ENCODE results near the gene EZR. TPM values are rescaled to one million over a fixed set of nuclear protein-coding genes. Genes with fewer than 3 reads are reported as not detected.

The EZR gene
- total RNA-seq, 2 experiments from 2014 or later, result 268 to 415 TPM

GRCh38 chr6:158856261-158856660 lies 37.1 kb upstream of the EZR start:
- CTCF ChIA-PET (ENCODE audit: unreplicated experiment), result no interaction called here
- Histone ChIP-seq H3K4me1 (ENCODE audit: insufficient read depth, low read length, poor library complexity, severe bottlenecking) (peaks cover 60% of the 10 kb centered on the region), H4K20me1 (ENCODE audit: insufficient read depth, low read length) (no peaks in the 10 kb centered on the region), H2AFZ (ENCODE audit: low read length) (peak overlapping the region; percentile 68; the same call in 1 of the 2 replicates), H3K9me3 (ENCODE audit: low read length) (no peaks in the 10 kb centered on the region), H3K4me2 (ENCODE audit: low read length) (peak overlapping the region; percentile 30), H3K4me3 (ENCODE audit: low read depth, low read length, poor library complexity, severe bottlenecking) (no peak overlapping the region), H3K9me2 (ENCODE audit: insufficient read depth, low read length) (no peaks in the 10 kb centered on the region), H3K36me3 (ENCODE audit: insufficient read depth, low read length) (no peaks in the 10 kb centered on the region), H3K79me2 (ENCODE audit: insufficient read depth, low read depth, low read length) (no peaks in the 10 kb centered on the region), H3K27ac (ENCODE audit: low read depth, low read length, poor library complexity, severe bottlenecking) (peak overlapping the region; percentile 74)
- BruUV-seq (replicated peaks), result no TSS peak
- POLR2A ChIA-PET, result interaction anchor here (0.6 kb wide), 1 partner anchor 10 kb away, joined by 5 read pairs; no protein-coding TSS in a partner anchor
- no peak for DNase-seq (ENCODE audit: low spot score)
- TF ChIP-seq, protein P1, sequence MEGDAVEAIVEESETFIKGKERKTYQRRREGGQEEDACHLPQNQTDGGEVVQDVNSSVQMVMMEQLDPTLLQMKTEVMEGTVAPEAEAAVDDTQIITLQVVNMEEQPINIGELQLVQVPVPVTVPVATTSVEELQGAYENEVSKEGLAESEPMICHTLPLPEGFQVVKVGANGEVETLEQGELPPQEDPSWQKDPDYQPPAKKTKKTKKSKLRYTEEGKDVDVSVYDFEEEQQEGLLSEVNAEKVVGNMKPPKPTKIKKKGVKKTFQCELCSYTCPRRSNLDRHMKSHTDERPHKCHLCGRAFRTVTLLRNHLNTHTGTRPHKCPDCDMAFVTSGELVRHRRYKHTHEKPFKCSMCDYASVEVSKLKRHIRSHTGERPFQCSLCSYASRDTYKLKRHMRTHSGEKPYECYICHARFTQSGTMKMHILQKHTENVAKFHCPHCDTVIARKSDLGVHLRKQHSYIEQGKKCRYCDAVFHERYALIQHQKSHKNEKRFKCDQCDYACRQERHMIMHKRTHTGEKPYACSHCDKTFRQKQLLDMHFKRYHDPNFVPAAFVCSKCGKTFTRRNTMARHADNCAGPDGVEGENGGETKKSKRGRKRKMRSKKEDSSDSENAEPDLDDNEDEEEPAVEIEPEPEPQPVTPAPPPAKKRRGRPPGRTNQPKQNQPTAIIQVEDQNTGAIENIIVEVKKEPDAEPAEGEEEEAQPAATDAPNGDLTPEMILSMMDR (conservative IDR thresholded peaks at IDR 0.05; ENCODE audit: low read length), result no peak
- TF ChIP-seq EZH2phosphoT487 (IDR thresholded peaks at IDR 0.05; ENCODE audit: borderline replicate concordance, low read depth, low read length), result no peak
- intact Hi-C loops (cut with micrococcal nuclease; ENCODE audit: unreplicated experiment), result no loop called here

DNA sequence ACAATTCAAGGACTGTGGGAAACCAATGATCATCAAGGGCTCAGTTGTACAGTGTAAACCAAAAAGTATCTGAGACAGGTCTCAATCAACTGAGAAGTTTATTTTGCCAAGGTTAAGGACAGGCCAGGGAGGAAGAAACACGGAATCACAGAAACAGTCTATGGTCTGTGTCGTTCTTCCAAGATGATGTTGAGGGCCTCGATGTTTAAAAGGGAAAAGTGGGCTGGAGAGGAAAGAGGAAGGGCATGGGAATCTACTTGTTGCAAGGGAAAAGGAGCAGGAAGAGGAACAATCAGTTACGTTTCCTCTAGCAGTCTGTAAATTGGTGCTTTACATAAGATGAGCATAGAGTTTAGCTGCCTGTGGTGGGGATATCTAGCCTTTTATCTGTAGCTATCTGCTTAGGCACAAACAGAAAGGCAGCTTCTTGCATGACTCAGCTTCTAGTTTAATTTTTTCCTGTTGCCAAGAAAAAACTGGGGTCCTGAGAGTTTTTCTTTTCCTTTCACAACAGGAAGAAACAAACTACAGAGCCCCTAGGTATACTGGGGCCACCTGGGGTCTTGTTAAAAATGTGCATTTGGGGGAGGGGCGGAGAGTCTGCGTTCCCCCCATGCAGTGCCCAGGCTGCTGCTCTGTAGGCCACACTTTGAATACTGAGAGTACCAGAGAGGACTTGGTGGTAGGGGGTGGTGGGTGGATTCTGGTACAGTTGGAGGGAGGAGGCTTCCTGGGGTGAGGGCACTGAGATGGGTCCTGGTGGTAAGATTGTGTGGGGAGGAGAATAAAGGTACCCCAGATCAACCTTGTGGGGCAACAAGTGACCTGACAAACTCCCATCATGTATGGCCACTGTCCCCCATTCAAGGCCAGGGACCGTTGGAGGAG lies 35.3 kb upstream of the EZR start:
- H3K9me2 ChIP-seq (ENCODE audit: insufficient read depth, low read length), result no peaks in the 10 kb centered on the region
- DNase-seq (ENCODE audit: low spot score), result peak; percentile 60
- no peaks in the 10 kb centered on the region for H3K9me3 ChIP-seq (ENCODE audit: low read length)
- no TSS peak for BruUV-seq (replicated peaks)
- CTCF ChIA-PET (ENCODE audit: unreplicated experiment), result interaction anchor here (0.5 to 0.6 kb wide), 3 partner anchors 35 to 111 kb away, joined by 3 read pairs; partner anchors contain the start of gene EZR
- intact Hi-C loops (cut with micrococcal nuclease; ENCODE audit: unreplicated experiment), result no loop called here
- peak overlapping the region; percentile 73; the same call in 1 of the 2 replicates for H2AFZ ChIP-seq (ENCODE audit: low read length)
- H4K20me1 ChIP-seq (ENCODE audit: insufficient read depth, low read length), result no peaks in the 10 kb centered on the region
- no peaks in the 10 kb centered on the region for H3K36me3 ChIP-seq (ENCODE audit: insufficient read depth, low read length)
- TF ChIP-seq, protein P1 (conservative IDR thresholded peaks at IDR 0.05; ENCODE audit: low read length), result no peak
- H3K27ac ChIP-seq (ENCODE audit: low read depth, low read length, poor library complexity, severe bottlenecking), result peak overlapping the region; percentile 74
- POLR2A ChIA-PET, result interaction anchor here (0.6 to 5.4 kb wide), 13 partner anchors 9 to 666 kb away, joined by 3 to 60 read pairs (median 5); no protein-coding TSS in a partner anchor
- H3K4me1 ChIP-seq (ENCODE audit: insufficient read depth, low read length, poor library complexity, severe bottlenecking), result peaks cover 77% of the 10 kb centered on the region
- H3K4me3 ChIP-seq (ENCODE audit: low read depth, low read length, poor library complexity, severe bottlenecking), result peak overlapping the region; percentile 55
- H3K79me2 ChIP-seq (ENCODE audit: insufficient read depth, low read depth, low read length), result no peaks in the 10 kb centered on the region
- H3K4me2 ChIP-seq (ENCODE audit: low read length), result peak overlapping the region; percentile 75

DNA sequence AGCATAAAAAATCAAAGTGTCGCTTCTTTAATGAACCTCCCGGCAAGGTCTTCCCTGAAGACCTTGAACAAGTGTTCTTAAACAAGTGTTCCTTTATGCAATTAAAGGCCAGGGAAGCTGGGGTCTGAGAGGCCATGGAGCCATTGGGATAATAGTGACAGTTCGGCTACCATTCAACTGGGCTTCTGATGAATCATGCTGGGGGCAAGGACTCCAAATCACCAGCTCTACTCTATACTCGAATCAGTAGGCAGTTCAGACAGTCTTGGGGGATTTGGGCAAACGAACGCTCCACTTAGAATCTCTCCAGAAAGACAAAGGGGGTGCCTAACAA lies 34.7 kb upstream of the EZR start:
- H3K4me3 ChIP-seq (ENCODE audit: low read depth, low read length, poor library complexity, severe bottlenecking), result peak overlapping the region; percentile 55
- peak overlapping the region; percentile 75 for H3K4me2 ChIP-seq (ENCODE audit: low read length)
- ChIA-PET POLR2A (interaction anchor here (0.7 to 5.4 kb wide), 12 partner anchors 9 to 665 kb away, joined by 3 to 60 read pairs (median 5); no protein-coding TSS in a partner anchor), CTCF (ENCODE audit: unreplicated experiment) (no interaction called here)
- TF ChIP-seq, protein P1 (conservative IDR thresholded peaks at IDR 0.05; ENCODE audit: low read length), result no peak
- TF ChIP-seq EZH2phosphoT487 (IDR thresholded peaks at IDR 0.05; ENCODE audit: borderline replicate concordance, low read depth, low read length), result no peak
- no peaks in the 10 kb centered on the region for H3K9me3 ChIP-seq (ENCODE audit: low read length)
- H3K9me2 ChIP-seq (ENCODE audit: insufficient read depth, low read length), result no peaks in the 10 kb centered on the region
- TSS peak; percentile 93 for BruUV-seq (replicated peaks)
- H2AFZ ChIP-seq (ENCODE audit: low read length), result peak overlapping the region; percentile 73
- H3K79me2 ChIP-seq (ENCODE audit: insufficient read depth, low read depth, low read length), result no peaks in the 10 kb centered on the region
- H3K4me1 ChIP-seq (ENCODE audit: insufficient read depth, low read length, poor library complexity, severe bottlenecking), result peaks cover 78% of the 10 kb centered on the region
- intact Hi-C loops (cut with micrococcal nuclease; ENCODE audit: unreplicated experiment), result loop anchor here (2.0 kb wide), 1 partner anchor 27 kb away; no protein-coding TSS in a partner anchor
- peak overlapping the region; percentile 74 for H3K27ac ChIP-seq (ENCODE audit: low read depth, low read length, poor library complexity, severe bottlenecking)
- DNase-seq (ENCODE audit: low spot score), result no peak
- H4K20me1 ChIP-seq (ENCODE audit: insufficient read depth, low read length), result no peaks in the 10 kb centered on the region
- no peaks in the 10 kb centered on the region for H3K36me3 ChIP-seq (ENCODE audit: insufficient read depth, low read length)

All from OCI-LY7 (cell line).